Uterus (tissue), 4 donors: Measurements from ENCODE around the gene HARS1. TPM values are rescaled to one million over a fixed set of nuclear protein-coding genes. Genes with fewer than 3 reads are reported as not detected.
A peak's percentile ranks its signal among the peaks of the same experiment; 100 is the strongest.
"Not testable (repeated sequence)": the region's sequence is repeated elsewhere in the genome, so short reads cannot be mapped to it uniquely, and the experiment has no call there.

Experiments
- DNase-seq, 2 donors: peaks; one replicate each; pipeline ENCODE4 v3.0.0-alpha.2; 2019 to 2020
- H3K27ac ChIP-seq, 2 donors: fragments of 200-600 bp; sonication (generic); 1 replicate in 1 of 2; 2 replicates in 1 of 2; pipeline ENCODE4 v1.5.1; 2016 to 2018
- H3K27me3 ChIP-seq, 2 donors: fragments of 200-600 bp; sonication (generic); one replicate each; pipeline ENCODE4 v1.5.1; 2018 to 2019; ENCODE audit warnings: control low read depth in 1 of 2
- H3K36me3 ChIP-seq, 2 donors: fragments of 200-600 bp; sonication (generic); one replicate each; pipeline ENCODE4 v1.5.1; 2019; ENCODE audit warnings: control low read depth in 1 of 2
- H3K4me1 ChIP-seq, 2 donors: fragments of 200-600 bp; sonication (generic); one replicate each; pipeline ENCODE4 v1.5.1; 2018 to 2019; ENCODE audit warnings: control low read depth in 1 of 2
- H3K4me3 ChIP-seq, 2 donors: fragments of 200-600 bp; sonication (generic); 1 replicate in 1 of 2; 2 replicates in 1 of 2; pipeline ENCODE4 v1.5.1; 2018 to 2019; ENCODE audit warnings: mild to moderate bottlenecking in 1 of 2
- H3K9me3 ChIP-seq, 2 donors: fragments of 200-600 bp; sonication (generic); one replicate each; pipeline ENCODE4 v1.5.1; 2019; ENCODE audit warnings: control low read depth in 1 of 2
- POLR2A ChIP-seq, 2 donors: fragments of 450-650 bp; IDR thresholded peaks; one replicate each; pipeline ENCODE4 v1.6.1; 2016; ENCODE audit warnings: antibody characterized with exemption in 2 of 2, mild to moderate bottlenecking in 1 of 2, moderate library complexity in 1 of 2
- intact Hi-C: fragments of 100-400 bp; cut with DNase I; formaldehyde crosslinking; loops from one replicate; pipeline ENCODE4 v1.15.1; 2023; ENCODE audit warnings: low total_unique reads
- microRNA-seq: library from miRNA; unstranded; fragments of <30 nt; microRNA quantifications from one replicate; pipeline ENCODE4, GENCODE V29; 2016; ENCODE audit warnings: borderline microRNAs expressed, borderline replicate concordance
- small RNA-seq: library from RNA; depleted of rRNA; stranded (forward); fragments of <200 nt; gene quantifications from one replicate; pipeline ENCODE3, GENCODE V24; 2016
- total RNA-seq, 4 donors: library from RNA; depleted of rRNA in 3 of 4; stranded (reverse); fragments of >200 nt in 3 of 4; gene quantifications; one replicate each; pipeline versions ENCODE4 v1.1.0 to v1.2.4, GENCODE V29; 2014 to 2023
- TF ChIP-seq, protein P1 (sequence below), 4 experiments: fragments of 200-600 bp in 2 of 4; fragments of 450-650 bp in 2 of 4; sonication (generic) in 2 of 4; IDR thresholded peaks; one replicate each; pipeline ENCODE4 v1.5.1; 2016 to 2019; ENCODE audit warnings: antibody characterized with exemption in 4 of 4, mild to moderate bottlenecking in 2 of 4, moderate library complexity in 1 of 4
- donor health status: DM: yes; HTN: yes; CAD: no.

HARS1 gene
- total RNA-seq, 4 donors from 2014 or later: 20.3 to 50.5 (median 40.4) TPM

DNA sequence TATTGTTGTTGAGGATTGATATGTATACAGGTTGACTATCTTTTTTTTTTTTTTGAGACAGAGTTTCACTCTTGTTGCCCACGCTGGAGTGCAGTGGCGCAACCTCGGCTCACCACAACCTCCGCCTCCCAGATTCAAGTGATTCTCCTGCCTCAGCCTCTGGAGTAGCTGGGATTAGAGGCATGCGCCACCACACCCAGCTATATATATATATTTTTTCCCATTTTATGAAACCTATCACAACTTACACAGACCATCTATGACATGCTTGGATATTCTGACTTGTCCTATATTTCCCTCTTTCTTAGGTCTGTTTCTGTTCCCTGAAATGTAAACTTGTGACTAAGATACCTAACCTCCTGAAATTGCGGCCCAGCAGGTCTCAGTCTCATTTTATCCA is 63.2 kb downstream of the HARS1 start:
- no peak for DNase-seq
- Histone ChIP-seq H3K36me3 (no peaks in the 10 kb centered on the region), H3K9me3 (no peaks in the 10 kb centered on the region), H3K27me3 (no peaks in the 10 kb centered on the region), H3K4me3 (no peak overlapping the region), H3K4me1 (no peaks in the 10 kb centered on the region), H3K27ac (no peak overlapping the region)
- TF ChIP-seq, protein P1, sequence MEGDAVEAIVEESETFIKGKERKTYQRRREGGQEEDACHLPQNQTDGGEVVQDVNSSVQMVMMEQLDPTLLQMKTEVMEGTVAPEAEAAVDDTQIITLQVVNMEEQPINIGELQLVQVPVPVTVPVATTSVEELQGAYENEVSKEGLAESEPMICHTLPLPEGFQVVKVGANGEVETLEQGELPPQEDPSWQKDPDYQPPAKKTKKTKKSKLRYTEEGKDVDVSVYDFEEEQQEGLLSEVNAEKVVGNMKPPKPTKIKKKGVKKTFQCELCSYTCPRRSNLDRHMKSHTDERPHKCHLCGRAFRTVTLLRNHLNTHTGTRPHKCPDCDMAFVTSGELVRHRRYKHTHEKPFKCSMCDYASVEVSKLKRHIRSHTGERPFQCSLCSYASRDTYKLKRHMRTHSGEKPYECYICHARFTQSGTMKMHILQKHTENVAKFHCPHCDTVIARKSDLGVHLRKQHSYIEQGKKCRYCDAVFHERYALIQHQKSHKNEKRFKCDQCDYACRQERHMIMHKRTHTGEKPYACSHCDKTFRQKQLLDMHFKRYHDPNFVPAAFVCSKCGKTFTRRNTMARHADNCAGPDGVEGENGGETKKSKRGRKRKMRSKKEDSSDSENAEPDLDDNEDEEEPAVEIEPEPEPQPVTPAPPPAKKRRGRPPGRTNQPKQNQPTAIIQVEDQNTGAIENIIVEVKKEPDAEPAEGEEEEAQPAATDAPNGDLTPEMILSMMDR (IDR thresholded peaks at IDR 0.05): no peak
- no peak for TF ChIP-seq POLR2A (IDR thresholded peaks at IDR 0.05)
- intact Hi-C loops: no loop called here

DNA sequence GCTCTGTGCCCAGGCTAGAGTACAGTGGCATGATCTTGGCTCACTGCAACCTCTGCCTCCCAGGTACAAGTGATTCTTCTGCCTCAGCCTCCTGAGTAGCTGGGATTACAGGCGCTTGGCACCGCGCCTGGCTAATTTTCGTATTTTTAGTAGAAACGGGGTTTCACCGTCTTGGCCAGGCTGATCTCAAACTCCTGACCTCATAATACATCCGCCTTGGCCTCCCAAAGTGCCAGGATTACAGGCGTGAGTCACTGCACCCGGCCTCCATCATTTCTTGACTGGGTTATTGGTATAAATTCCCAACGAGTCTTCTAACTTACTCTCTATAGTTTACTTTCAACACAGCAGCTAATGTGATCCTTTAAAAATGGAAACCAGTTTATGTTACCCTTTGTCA is 66.3 kb downstream of the HARS1 start:
- H3K27me3 ChIP-seq, DNase-seq, H3K4me3 ChIP-seq, H3K9me3 ChIP-seq, H3K4me1 ChIP-seq, H3K27ac ChIP-seq, H3K36me3 ChIP-seq, intact Hi-C loops: not testable (repeated sequence)

Small RNAs within 50 kb of the gene (microRNA-seq; reads per million reads assigned to microRNA genes)
- not detected for gene MIR3655

Small RNAs within 50 kb of the gene (small RNA-seq; reads per million reads assigned to genes)
- gene VTRNA1-1 (14.6 reads per million, percentile 90 among the genes with 10 or more reads in this experiment), gene VTRNA1-2 (0.24 reads per million), gene VTRNA1-3 (0.30 reads per million)

Other genes starting within 250 kb of the HARS1 start
- gene EIF4EBP3, start 143.7 kb downstream of the HARS1 start, total RNA-seq: 1 to 10 TPM in 1 of 4 donors, not detected in 3; 7.8 TPM
- 10 to 100 TPM in 3 of 4 donors, 1 to 10 TPM in 1; 2.6 to 32.6 (median 22.9) TPM for gene SRA1, start 133.9 kb downstream of the HARS1 start, total RNA-seq
- 10 to 100 TPM in 3 of 4 donors, 1 to 10 TPM in 1; 6.5 to 54.7 (median 27.4) TPM for gene APBB3, start 126.8 kb downstream of the HARS1 start, total RNA-seq
- 10 to 100 TPM in 3 of 4 donors, 1 to 10 TPM in 1; 6.4 to 39.7 (median 21.7) TPM for gene SLC35A4, start 126.5 kb downstream of the HARS1 start, total RNA-seq
- 10 to 100 TPM in 3 of 4 donors, under 1 TPM in 1; 0.51 to 48.5 (median 34.0) TPM for gene CD14, start 58.2 kb downstream of the HARS1 start, total RNA-seq
- gene TMCO6, start 51.9 kb downstream of the HARS1 start, total RNA-seq: 10 to 100 TPM in 3 of 4 donors, 1 to 10 TPM in 1; 6.2 to 36.2 (median 22.7) TPM
- gene NDUFA2, start 43.7 kb downstream of the HARS1 start, total RNA-seq: 100 to 1,000 TPM in 1 of 4 donors, 10 to 100 TPM in 3; 17.2 to 103 (median 35.6) TPM
- 100 to 1,000 TPM in 2 of 4 donors, 10 to 100 TPM in 2; 60.9 to 265 (median 89.3) TPM for gene IK, start 43.5 kb downstream of the HARS1 start, total RNA-seq
- 10 to 100 TPM in 3 of 4 donors, 1 to 10 TPM in 1; 5.9 to 21.9 (median 17.9) TPM for gene WDR55, start 26.5 kb downstream of the HARS1 start, total RNA-seq
- gene DND1, start 17.8 kb downstream of the HARS1 start, total RNA-seq: 1 to 10 TPM in 2 of 4 donors, under 1 TPM in 2; 0.28 to 2.6 (median 0.92) TPM
- gene HARS2, start 85 bp upstream of the HARS1 start, total RNA-seq: 10 to 100 TPM in 2 of 4 donors, 1 to 10 TPM in 2; 2.6 to 38.0 (median 15.7) TPM
- 10 to 100 TPM; 18.2 to 41.9 (median 30.4) TPM for gene ZMAT2, start 9.1 kb upstream of the HARS1 start, total RNA-seq
- gene PCDHA1, start 94.8 kb upstream of the HARS1 start, total RNA-seq: under 1 TPM in 1 of 4 donors, not detected in 3; 0.41 TPM
- under 1 TPM in 3 of 4 donors, not detected in 1; 0.26 to 0.76 (median 0.52) TPM for gene PCDHA2, start 103.5 kb upstream of the HARS1 start, total RNA-seq
- gene PCDHA3, start 109.7 kb upstream of the HARS1 start, total RNA-seq: 1 to 10 TPM in 3 of 4 donors, not detected in 1; 1.6 to 2.4 (median 1.8) TPM
- gene PCDHA4, start 115.7 kb upstream of the HARS1 start, total RNA-seq: 1 to 10 TPM in 1 of 4 donors, under 1 TPM in 3; 0.26 to 5.8 (median 0.59) TPM
- gene PCDHA5, start 130.2 kb upstream of the HARS1 start, total RNA-seq: 1 to 10 TPM in 1 of 4 donors, under 1 TPM in 2, not detected in 1; 0.61 to 2.3 (median 0.69) TPM
- gene PCDHA6, start 136.6 kb upstream of the HARS1 start, total RNA-seq: 1 to 10 TPM in 3 of 4 donors, under 1 TPM in 1; 0.29 to 2.4 (median 1.3) TPM
- gene PCDHA7, start 142.9 kb upstream of the HARS1 start, total RNA-seq: 10 to 100 TPM in 1 of 4 donors, 1 to 10 TPM in 1, under 1 TPM in 1, not detected in 1; 0.98 to 24.6 (median 2.2) TPM
- gene PCDHA8, start 149.8 kb upstream of the HARS1 start, total RNA-seq: 1 to 10 TPM in 2 of 4 donors, not detected in 2; 1.2 to 1.9 TPM
- 1 to 10 TPM in 1 of 4 donors, under 1 TPM in 3; 0.26 to 1.2 (median 0.64) TPM for gene PCDHA9, start 157.0 kb upstream of the HARS1 start, total RNA-seq
- gene PCDHA10, start 164.5 kb upstream of the HARS1 start, total RNA-seq: 1 to 10 TPM in 2 of 4 donors, under 1 TPM in 2; under 0.01 to 3.1 (median 1.6) TPM
- 1 to 10 TPM in 1 of 4 donors, under 1 TPM in 3; 0.26 to 2.1 (median 0.63) TPM for gene PCDHA11, start 177.6 kb upstream of the HARS1 start, total RNA-seq
- 1 to 10 TPM in 3 of 4 donors, under 1 TPM in 1; 0.98 to 9.4 (median 1.5) TPM for gene PCDHA12, start 183.9 kb upstream of the HARS1 start, total RNA-seq
- 1 to 10 TPM in 2 of 4 donors, under 1 TPM in 1, not detected in 1; 0.70 to 2.8 (median 2.1) TPM for gene PCDHA13, start 190.8 kb upstream of the HARS1 start, total RNA-seq
- gene PCDHAC1, start 234.9 kb upstream of the HARS1 start, total RNA-seq: 1 to 10 TPM in 2 of 4 donors, under 1 TPM in 1, not detected in 1; under 0.01 to 1.7 (median 1.2) TPM